Hematopoietic multipotent progenitor cell treated with erythropoietin and hydrocortisone succinate and interleukin-3 and kit ligand, for 8 days (in vitro differentiated cells): Measurements from ENCODE around the gene ADAMTS2.
"Not testable (repeated sequence)": the region's sequence is repeated elsewhere in the genome, so short reads cannot be mapped to it uniquely, and the experiment has no call there.

Experiments used
- DNase-seq: peaks from one replicate; pipeline ENCODE4 v3.0.0-alpha.2; 2015

The ADAMTS2 gene

DNA sequence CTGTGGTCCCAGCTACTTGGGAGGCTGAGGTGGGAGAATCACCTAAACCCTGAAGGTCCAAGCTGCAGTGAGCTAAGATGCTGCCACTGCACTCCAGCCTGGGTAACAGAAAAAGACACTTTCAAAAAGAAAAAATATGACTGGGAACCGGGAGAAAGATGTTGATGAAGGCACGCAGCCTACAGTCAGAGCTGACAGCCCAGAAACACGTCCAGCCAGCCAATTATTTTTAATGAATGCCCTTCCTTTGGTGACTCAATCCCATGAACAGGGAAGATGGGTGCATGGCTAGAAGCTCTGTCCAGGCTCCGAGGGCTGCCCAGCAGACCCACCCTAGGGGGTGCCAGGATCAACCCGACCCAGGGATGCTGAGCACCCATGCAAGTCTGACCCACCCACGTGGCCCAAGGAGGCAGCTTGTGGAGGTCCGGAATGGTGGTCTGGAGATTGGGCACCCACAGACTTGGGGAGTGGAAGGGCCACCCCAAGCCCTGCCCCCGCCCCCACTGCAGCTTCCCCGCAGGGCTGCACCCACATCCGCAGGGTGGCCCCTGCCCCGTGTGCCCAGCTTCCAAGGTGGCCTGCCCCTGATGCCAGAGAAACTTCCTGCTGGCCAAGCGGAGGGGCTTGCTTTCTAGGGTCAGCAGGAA lies 51.0 kb downstream of the ADAMTS2 start:
- DNase-seq = no peak

DNA sequence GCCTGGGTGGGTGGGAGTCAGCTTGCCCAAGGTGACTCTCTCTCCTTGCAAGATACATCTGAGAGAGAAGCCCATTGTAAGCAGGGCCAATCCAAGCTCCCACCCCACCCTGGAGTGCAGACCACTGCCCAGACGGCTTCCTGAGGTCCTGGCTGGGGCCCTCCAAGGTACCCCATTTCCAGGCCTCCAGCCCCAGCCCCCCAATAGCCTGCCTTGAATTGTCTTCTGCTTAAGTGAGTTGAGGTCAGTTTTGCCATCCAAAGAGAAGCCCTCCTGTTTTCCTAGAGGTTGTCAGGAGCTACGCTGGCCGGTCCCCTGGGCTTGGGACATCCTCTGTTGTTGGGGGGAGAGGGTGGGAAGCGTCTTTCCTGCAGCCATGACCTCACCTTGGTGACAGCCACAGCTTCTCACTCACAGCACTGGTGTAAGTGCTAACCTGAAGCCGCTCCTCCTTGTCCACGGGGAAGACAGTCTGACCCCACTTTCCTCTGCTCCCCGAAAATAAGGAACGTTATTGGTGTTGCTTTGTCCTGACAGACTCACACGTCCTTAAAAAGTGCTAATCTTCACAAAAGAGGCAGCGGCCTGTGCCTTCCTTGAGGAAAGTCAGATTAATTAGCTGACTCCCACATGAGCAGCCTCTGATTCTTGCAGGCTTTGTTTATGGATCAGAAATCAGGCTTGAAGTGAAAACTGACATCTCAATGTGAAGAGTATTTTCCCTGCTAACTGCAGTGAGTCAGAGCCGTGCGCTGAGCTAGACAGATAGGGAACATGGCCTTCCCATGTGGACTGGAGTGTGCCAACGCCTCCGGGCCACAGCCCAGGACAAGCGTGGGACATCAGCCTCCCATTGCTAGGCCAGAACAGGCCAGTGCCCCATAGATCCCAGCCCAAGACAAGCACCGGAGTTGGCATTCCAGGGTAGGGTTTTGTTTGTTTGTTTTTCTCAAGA lies 52.3 kb downstream of the ADAMTS2 start:
- no peak for DNase-seq

DNA sequence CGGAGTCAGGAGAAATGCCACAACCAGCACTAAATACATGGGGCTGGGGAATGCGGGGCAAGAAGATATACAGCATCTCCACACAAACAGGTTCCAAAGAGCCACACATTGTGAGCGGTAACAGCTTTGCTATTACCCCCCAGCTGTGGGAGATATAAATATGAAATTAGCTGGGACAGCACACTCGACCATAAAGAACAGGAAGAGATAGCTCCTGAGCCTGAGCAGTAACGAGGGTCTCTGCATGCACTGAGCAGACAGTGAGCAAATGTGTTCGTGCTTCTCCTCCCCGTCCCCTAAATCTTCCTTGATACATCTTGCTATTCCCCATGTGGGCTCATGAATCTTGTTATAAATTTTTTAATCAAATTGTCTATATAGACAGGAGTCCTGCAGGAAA lies 53.1 kb downstream of the ADAMTS2 start:
- DNase-seq = no peak

DNA sequence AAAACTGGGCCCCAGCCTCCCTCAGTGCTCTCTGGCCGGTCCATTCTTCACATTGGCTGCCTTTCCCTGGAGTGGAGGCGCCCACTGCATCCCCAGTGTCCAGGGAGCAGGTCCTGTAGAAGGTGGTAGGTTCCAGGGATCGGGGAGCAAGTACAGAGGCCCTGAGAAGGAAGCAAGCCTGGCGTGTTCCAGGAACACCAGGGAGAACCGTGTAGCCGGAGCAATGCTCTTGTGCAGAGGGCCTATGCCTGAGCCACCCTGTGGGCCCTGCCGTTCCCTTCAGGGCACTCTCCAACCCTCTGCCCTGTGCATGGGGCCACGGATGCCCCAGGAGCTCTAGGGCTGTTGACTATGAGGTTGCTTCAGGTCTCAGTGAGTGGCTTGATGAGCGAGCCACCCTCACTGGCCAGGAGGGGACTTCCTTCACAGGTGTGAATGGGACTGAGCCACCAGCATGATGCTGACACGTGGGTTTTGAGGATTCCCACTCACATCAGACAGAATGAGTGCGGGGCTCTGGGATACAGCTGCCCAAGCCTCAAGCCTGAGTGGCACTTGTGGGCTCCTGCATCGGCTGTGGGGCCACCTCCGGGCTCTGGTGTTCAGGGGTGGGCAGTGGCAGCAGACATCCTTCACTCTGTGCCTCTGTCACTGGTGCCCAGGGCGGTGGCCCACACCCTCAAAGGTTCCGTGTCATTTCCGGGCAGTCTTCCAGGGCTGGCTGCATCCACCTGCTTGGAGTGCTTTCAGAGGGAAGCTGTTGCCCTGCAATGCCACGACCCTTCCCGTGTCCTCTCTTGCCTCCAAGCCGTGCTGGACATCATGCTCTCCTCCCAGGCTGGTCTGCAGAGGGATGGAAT lies 54.4 kb downstream of the ADAMTS2 start:
- DNase-seq = no peak

DNA sequence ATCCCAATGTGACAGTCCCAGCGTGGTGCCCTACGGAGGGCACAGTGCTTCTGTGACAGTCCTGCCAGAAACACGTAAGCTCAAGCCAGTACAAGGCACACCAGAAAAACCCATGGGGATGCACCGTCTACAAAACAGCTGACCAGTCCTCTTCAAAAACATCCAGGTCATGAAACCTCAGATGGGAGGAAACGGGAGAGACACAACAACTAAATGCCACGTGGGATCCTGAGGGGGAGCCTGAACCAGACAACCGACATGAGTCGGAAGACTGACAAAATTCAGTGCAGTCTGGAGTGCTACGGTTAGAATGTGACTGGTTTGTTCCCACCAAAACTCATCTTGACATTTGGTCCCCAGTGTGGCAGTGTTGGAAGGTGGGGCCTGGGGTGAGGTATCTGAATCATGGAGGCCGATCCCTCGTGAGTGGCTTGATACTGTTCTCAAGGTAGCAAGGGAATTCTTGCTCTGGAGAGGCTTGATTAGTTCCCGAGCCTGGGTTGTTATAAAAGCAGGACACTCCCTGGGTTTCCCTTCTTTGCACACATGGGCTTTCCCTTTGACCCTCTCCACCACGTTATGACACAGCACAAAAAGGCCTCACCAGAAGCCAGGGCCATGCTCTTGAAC lies 55.4 kb downstream of the ADAMTS2 start:
- no peak for DNase-seq

DNA sequence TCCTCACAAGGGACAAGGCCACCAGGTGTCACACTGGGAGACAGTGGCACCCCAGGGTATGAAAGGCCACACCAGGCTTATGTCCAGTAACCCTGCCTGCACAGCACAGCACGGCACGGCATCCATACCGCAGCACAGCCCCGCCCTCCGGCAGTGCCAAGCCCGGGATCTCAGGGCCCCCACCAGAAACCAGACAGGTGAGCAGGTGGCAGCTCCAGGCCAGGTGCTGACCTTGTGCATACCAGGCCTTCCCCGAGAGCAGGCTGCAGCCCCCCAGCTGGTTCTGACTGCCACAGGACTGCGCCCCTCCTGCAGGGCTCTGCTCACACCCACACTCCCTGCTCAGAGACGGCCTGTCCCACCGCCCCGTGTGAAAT lies 56.5 kb downstream of the ADAMTS2 start:
- no peak for DNase-seq

DNA sequence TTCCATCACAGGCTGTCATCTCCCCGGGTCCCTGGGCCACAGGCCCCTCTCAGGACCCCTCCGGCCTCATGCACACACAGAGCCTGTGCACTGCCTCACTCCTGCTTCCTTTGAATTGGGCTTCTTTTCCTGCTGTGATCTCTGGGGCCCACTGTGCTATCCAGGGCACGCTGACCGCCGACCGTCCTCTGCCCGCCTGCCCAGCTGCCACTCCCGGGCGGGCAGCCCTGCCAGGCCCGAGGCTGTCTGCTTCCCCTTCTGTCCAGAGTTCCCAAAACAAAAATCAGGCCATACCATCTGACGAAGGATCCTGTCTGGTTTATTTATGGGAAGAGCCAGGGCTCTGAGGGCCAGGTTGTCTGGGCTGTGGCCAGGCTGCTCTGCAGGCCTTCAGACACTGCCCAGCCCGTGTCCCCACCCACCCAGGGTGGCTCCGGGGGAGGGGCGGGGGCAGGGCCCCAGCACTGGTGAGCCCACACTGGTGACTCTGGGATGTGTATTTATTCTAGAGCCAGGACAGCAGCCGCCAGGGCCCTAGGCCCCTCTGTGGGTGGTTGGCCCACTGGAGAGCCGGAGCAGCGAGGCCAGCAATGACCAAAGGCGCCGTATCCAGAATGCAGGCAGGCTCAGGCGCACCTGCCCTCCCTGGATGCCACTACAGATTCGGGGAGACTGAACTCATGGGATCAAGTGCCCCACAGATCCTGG lies 57.0 kb downstream of the ADAMTS2 start:
- DNase-seq = no peak

DNA sequence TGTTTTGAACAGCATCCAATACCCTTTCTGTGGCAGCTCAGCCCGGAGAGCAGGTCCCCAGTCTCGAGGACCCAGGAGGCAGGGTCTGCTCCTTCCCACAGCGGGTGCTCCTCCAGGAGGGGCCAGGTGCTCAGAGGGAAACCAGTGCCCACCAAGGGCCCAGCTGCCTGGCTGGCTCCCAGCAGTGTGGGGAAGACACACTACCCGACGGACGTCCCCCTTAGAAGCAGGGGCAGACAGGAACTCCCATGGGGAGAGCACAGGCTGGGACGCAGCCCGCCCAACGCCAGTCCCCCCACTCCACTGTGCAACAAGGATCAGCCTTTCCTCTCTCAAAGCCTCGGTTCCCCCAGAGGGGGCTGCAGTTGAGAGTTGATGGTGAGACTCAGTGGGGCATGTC lies 57.6 kb downstream of the ADAMTS2 start:
- no peak for DNase-seq

DNA sequence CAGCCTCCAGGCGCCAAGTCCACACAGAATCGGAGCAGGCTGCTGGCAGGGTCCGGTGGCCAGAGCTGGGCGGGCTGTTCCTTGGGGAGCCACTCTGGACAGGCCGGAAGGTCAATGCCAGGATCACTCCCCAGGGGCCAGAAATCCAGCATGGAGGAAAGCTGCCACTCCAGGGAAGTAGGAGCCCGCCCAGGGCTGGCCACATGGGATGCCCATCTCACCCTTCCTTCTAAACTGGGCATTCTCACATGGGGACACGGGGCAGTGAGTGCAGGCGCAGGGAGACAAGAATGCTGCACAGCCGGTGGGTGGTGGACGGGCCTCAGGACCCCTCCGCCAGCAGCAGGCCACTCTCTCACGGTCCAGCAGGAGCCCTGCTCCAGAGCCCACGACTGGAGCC lies 58.2 kb downstream of the ADAMTS2 start:
- DNase-seq = no peak

DNA sequence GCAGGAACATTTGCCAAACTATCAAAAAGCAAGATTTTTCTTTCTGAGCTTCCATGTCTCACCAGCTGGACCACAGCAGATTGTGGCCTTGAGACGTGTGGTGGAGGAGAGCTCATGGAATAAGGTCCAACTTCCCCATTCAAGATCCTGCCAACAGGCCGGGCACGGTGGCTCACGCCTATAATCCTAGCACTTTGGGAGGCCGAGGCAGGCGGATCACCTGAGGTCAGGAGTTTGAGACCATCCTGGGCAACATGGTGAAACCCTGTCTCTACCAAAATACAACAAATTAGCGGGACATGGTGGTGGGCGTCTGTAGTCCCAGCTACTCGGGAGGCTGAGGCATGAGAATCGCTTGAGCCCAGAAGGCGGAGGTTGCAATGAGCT lies 59.5 kb downstream of the ADAMTS2 start:
- not testable (repeated sequence) for DNase-seq

DNA sequence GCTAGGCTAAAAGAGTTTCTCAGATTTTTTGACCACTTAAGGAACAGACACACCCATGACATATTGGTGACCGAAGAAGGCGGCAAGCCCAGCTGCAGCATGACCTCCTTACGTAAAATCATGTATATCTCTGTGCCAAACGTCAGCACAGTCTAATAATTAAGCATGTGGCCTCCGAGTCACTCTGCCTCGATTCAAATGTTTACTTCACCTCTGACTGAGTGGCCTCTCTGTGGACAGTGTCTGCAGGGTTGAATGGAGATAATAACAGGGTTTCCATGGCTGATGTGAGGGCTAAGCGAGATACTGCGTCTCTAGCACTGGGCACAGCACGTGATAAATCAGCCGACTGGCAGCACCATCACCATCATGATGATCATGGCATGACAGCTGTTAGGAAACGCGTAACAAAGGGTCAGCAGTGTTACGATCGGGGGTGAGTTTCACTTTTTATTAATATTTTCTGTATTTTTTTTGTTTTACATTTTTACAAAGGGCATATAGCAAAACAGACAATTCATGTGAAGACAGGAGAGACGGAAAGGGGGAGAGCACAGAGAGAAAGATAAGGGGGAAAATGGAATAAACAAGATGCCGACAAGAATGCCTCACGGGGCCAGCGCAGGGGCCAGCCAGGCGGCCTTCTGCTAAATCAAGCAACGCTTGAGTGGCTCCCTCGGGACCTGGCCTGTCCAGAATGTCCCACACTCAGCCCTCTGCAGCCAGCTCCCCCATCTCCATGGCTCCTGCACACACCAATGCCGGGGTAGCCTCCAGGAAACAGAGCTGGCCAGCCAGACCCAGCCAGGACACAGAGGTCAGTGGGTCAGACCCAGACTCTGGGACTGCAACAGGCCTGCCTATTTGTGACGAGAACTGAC lies 60.3 kb downstream of the ADAMTS2 start:
- no peak for DNase-seq

DNA sequence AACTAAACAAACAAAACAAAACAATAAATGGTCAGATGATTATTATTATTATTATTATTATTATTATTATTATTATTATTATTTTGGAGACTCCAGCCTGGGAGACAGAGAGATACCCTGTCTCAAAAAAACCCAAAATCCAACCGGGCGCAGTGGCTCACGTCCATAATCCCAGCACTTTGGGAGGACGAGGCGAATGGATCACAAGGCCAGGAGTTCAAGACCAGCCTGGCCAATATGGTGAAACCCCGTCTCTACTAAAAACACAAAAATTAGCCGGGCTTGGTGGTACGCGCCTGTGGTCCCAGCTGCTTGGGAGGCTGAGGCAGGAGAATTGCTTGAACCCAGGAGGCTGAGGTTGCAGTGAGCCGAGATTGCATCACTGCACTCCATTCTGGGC lies 61.4 kb downstream of the ADAMTS2 start:
- DNase-seq = not testable (repeated sequence)

DNA sequence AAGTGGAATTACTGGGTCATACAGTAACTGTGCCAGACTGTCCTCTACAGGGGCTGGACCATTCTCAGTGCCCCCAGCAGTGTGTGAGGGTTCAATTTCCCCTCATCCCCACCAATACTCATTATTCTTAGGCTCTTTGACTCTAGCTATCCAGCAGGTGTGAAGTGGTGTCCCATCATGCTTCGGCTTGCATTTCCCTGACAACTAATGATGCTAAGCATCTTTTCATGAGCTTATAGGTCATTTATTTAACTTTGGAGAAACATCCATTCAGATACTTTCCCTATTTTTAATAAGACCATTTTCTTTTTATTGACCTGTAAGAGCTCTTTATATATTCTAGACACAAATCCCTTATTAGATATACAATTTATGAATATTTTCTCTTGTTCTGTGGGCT lies 63.6 kb downstream of the ADAMTS2 start:
- DNase-seq = no peak

DNA sequence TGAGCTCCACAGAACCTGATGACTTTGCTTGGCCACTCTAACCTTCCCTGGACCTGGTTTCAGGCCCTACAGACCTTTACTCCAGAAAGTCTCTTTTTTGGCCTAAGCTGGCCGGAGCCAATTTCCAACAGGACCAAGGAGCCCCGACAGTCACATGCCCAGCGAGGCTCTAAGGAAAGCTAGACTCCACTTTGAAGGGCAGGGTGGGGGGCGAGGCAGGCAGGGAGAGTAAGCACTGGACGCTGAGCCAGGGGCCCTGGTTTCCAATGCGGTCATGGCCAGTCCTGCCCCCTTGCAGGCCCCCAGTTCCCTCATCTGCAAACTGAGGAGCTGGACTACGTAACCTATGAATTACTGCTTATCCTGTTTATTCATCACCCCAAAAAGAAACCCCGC lies 65.2 kb downstream of the ADAMTS2 start:
- DNase-seq = no peak

DNA sequence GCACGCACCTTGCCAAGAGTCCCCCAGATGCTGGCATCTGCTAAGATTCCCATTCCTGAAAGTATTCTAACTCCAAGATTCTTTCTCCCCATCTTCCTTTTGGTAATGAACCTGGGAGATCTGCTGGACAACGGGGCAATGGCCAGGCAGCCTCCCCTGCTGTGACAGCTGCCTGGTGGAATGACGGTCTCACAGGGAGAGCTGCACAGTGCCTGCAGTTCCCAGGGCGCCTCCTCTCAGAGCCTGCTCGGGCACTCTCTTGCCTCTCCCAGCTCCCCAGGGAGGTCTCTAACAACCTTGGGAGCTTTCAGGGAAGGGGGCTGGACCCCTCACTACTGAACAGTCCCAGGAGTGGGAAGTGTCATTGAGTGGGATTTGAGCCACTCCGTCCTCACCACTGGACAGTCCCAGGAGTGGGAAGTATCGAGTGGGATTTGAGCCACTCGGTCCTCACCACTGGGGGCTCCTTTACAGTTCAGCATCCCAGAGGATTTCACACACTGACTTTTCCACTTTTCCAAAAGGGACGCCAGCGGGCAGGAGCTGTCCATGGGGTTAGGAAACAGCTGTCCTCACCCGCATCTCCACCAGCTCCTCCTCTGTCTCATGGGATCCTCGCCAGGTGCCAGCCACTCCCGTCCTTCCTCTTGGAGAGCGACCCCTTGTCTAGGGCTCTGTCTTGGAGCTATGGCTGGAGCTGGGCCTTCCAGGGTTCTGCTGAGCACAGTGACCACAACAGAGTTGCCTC lies 65.7 kb downstream of the ADAMTS2 start:
- DNase-seq = no peak

DNA sequence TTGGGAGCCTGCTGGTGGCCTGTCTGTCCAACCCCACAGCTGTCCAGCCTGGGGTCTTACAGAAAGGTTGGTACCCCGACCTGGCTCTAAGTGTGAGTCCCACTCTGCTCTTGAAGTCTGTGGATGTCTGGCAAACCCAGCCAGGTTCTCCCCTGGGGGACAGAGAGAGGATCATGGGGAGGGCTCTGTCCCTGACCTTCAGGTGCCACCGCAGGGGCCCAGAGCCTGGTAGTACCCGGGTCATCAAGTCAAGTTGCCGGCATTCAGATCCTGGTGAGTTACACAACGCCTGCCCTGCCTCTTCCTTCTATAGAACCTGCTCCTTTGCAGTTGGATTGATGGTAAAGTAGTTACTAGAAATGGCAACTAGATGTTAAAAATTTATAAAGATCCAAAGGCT lies 66.7 kb downstream of the ADAMTS2 start:
- DNase-seq = no peak

DNA sequence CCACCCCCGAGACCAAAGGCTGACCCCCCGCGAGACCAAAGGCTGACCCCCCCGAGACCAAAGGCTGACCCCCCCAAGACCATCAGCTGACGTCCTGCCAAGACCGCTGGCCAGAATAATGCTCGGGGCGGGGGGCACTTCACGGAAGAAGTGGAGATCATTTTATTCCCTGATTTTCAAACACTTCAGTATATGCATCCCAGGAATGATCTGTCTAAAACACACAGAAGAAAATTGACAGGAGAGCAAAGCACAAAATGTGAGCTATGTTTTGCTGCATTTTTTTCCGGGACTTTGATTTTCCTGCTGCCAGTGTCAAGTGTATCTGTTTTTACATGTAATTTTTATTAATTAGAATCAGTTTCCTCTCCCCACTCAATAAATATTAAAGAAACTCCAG lies 67.1 kb downstream of the ADAMTS2 start:
- DNase-seq = no peak

DNA sequence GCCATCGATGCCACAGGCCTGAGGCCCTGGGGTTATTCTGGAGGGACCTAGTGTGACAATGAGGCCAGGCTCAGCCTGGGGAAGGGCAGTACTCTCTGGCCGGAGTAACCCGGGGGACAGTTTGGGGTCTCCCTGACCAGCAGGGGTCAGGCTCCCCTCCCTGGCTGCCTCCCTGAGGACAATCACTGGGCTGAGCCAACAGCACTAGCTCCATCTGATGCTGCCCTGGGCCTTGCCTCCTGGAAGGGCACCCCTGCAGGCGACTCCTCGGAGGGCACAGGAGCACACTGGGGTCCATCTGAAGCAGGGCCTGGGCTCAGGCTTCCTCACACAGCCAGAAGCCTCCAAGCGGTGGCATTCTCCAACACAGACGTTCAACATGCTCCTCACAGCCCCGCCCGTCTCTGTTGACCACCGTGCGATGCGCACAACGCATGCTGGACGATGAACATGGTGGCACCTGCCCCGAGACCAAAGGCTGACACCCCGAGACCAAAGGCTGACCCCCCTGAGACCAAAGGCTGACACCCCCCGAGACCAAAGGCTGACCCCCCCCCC lies 68.3 kb downstream of the ADAMTS2 start:
- DNase-seq = no peak

DNA sequence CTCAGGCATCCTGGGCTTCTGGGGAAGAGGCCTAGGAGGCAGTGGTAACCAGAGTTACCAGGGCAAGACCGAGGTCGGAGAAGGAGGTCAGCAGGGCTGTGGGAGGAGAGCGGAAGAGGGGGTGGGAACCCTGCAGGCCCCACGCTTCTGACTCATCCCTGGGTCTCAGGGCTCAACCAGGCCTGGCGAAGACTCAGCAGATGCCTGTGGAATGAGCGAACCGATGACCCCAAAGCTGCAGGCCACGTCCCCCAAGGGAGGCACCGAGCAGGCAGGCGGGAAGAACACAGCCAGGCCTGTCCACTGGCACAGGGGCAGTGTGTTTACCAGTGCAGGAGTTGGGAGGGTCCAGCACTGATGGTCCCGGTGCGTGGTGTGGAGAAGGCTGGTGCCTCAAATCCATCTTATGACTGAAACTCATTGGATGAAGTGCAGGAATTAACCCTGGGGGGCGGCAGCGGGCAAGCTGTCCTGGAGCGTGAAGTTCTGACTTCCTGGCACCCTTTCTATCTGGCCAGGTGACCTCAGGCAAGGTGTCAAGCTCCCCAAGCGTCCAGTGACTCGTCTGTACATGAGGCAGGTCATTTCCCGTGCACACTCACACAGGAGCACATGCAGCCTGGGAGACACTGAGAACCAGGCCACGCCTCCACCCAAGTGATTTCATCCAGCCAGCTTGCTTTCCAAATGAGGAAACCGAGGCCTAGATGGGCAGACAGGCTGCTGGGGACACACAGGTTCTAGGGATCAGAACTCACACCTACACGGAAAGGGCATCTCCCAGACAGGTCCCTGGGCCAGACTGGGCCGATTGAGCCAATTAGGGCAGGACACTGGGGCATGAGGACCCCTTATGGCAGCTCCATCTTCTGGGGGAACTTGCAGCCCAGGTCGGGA lies 69.1 kb downstream of the ADAMTS2 start:
- no peak for DNase-seq
